Left ventricle myocardium inferior (tissue), 1 donor: Measurements from ENCODE around the gene CHD1L. TPM values are rescaled to one million over a fixed set of nuclear protein-coding genes. Genes with fewer than 3 reads are reported as not detected.
"Not testable (repeated sequence)": the region's sequence is repeated elsewhere in the genome, so short reads cannot be mapped to it uniquely, and the experiment has no call there.

Experiments
- DNase-seq: peaks from one replicate; pipeline ENCODE4 v3.0.0-alpha.2; 2020
- H3K27ac ChIP-seq: fragments of 200-600 bp; replicated peaks from 2 replicates; pipeline ENCODE4 v1.8.0; 2021
- H3K27me3 ChIP-seq: fragments of 200-600 bp; 2 replicates; pipeline ENCODE4 v1.8.0; 2021; ENCODE audit warnings: low read depth
- H3K36me3 ChIP-seq: fragments of 200-600 bp; 2 replicates; pipeline ENCODE4 v1.8.0; 2021
- H3K4me1 ChIP-seq: fragments of 200-600 bp; 2 replicates; pipeline ENCODE4 v1.8.0; 2021
- H3K4me3 ChIP-seq: fragments of 200-600 bp; 2 replicates; pipeline ENCODE4 v1.8.0; 2021; ENCODE audit warnings: mild to moderate bottlenecking, moderate library complexity
- H3K9me3 ChIP-seq: fragments of 200-600 bp; replicated peaks from 2 replicates; pipeline ENCODE4 v1.8.0; 2021
- intact Hi-C: fragments of 100-400 bp; cut with micrococcal nuclease; formaldehyde crosslinking; loops from one replicate; pipeline ENCODE4 v1.11.0; 2022
- long read RNA-seq: library from polyadenylated mRNA; unstranded; transcript quantifications from one replicate; pipeline ENCODE4 v2.0.0, GENCODE V29; 2021
- total RNA-seq: library from RNA; stranded (reverse); fragmentation: NEBNext Ultra II Directional; extraction: Animal tissue kit (Norgen Biotek cat#: 25700); gene quantifications from one replicate; pipeline ENCODE4 v1.2.1, GENCODE V29; 2021
- TF ChIP-seq, protein P1 (sequence below): fragments of 200-600 bp; IDR thresholded peaks from 2 replicates; pipeline ENCODE4 v1.8.0; 2021; ENCODE audit warnings: antibody characterized with exemption, mild to moderate bottlenecking, borderline replicate concordance
- donor health status: DM: no; HTN: yes; CAD: no; lungs with severe emphysema.

Gene CHD1L
- total RNA-seq: 7.6 TPM
- long read RNA-seq, transcript CHD1L-202 (23 exons, 2,967 nt): major isoform, 16 of 34 reads
- long read RNA-seq, partial matches to known transcripts: 2 of 34 reads
- long read RNA-seq, other reads (novel, unspliced or antisense): 13 of 34 reads

GRCh38 chr1:147242449-147243227 is at the start of gene CHD1L:
TSS of gene CHD1L (plus strand) at chr1:147242684. CDS start at chr1:147242704, 20 bp downstream.
- peak within 1 kb of the TSS; percentile 98 for H3K4me3 ChIP-seq
- intact Hi-C loops: loop anchor here (5.0 kb wide), 1 partner anchor 65 kb away; no protein-coding TSS in a partner anchor
- H3K27me3 ChIP-seq: no peaks in the 10 kb centered on the region
- TF ChIP-seq, protein P1, sequence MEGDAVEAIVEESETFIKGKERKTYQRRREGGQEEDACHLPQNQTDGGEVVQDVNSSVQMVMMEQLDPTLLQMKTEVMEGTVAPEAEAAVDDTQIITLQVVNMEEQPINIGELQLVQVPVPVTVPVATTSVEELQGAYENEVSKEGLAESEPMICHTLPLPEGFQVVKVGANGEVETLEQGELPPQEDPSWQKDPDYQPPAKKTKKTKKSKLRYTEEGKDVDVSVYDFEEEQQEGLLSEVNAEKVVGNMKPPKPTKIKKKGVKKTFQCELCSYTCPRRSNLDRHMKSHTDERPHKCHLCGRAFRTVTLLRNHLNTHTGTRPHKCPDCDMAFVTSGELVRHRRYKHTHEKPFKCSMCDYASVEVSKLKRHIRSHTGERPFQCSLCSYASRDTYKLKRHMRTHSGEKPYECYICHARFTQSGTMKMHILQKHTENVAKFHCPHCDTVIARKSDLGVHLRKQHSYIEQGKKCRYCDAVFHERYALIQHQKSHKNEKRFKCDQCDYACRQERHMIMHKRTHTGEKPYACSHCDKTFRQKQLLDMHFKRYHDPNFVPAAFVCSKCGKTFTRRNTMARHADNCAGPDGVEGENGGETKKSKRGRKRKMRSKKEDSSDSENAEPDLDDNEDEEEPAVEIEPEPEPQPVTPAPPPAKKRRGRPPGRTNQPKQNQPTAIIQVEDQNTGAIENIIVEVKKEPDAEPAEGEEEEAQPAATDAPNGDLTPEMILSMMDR: peak; percentile 80
- DNase-seq: peak; percentile 96
- peak within 1 kb of the TSS; percentile 96 for H3K27ac ChIP-seq
- no peaks in the 10 kb centered on the region for H3K36me3 ChIP-seq
- peaks cover 29% of the 10 kb centered on the region for H3K4me1 ChIP-seq
- no peaks in the 10 kb centered on the region for H3K9me3 ChIP-seq

DNA sequence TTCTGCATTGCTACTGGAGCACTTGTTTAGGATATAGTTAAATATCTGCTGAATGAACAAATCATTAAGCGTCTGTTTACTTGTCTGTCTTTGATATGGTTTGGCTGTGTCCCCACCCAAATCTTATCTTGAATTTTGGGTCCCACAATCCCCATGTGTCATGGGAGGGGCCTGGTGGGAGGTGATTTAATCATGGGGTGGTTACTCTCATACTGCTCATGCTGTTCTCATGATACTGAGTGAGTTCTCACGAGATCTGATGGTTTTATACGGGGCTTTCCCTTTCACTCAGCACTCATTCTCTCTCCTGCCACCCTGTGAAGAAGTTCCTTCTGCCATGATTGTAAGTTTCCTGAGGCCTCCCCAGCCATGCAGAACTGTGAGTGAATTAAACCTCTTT is 45.2 kb upstream of the CHD1L start:
- intact Hi-C loops, H3K4me3 ChIP-seq, H3K9me3 ChIP-seq, H3K27me3 ChIP-seq, H3K4me1 ChIP-seq, DNase-seq, H3K36me3 ChIP-seq, H3K27ac ChIP-seq: not testable (repeated sequence)

GRCh38 chr1:147201276-147201675 is 41.2 kb upstream of the CHD1L start:
- Histone ChIP-seq H3K4me1 (no peaks in the 10 kb centered on the region), H3K4me3 (no peak overlapping the region), H3K27ac (no peak overlapping the region), H3K9me3 (no peaks in the 10 kb centered on the region), H3K36me3 (peaks cover 12% of the 10 kb centered on the region), H3K27me3 (no peaks in the 10 kb centered on the region)
- no peak for DNase-seq
- TF ChIP-seq, protein P1: no peak
- intact Hi-C loops: no loop called here

DNA sequence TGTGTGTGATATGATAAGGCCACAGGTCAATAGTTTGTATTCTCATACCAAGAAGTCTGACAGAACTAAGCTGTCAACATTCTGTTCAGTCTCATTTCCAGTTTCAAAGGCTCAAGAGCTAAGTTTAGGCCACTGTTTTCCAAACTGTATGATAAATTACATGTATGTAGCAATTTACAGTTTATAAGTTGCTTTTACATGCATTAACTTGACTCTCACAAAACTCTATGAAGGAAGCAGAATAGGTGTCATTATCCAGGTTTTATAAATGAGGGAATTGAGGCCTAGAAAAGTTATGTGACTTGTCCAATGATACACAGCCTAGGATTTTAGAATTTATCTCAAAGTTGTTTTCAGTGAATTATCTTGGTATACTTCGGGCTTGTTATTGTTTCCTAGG is 40.7 kb upstream of the CHD1L start:
- intact Hi-C loops: no loop called here

GRCh38 chr1:147202576-147202975 is 39.9 kb upstream of the CHD1L start:
- intact Hi-C loops: no loop called here
- H3K27me3 ChIP-seq: no peaks in the 10 kb centered on the region
- TF ChIP-seq, protein P1: no peak
- DNase-seq: no peak
- no peak overlapping the region for H3K4me3 ChIP-seq
- H3K27ac ChIP-seq: no peak overlapping the region
- H3K9me3 ChIP-seq: no peaks in the 10 kb centered on the region
- H3K36me3 ChIP-seq: peaks cover 12% of the 10 kb centered on the region
- no peaks in the 10 kb centered on the region for H3K4me1 ChIP-seq

More for the DNA sequence above, 40.7 kb upstream of the CHD1L start:
- Histone ChIP-seq H3K36me3 (peaks cover 12% of the 10 kb centered on the region), H3K4me3 (no peak overlapping the region), H3K27ac (no peak overlapping the region), H3K27me3 (no peaks in the 10 kb centered on the region), H3K4me1 (no peaks in the 10 kb centered on the region), H3K9me3 (no peaks in the 10 kb centered on the region)
- DNase-seq: no peak
- TF ChIP-seq, protein P1: no peak

DNA sequence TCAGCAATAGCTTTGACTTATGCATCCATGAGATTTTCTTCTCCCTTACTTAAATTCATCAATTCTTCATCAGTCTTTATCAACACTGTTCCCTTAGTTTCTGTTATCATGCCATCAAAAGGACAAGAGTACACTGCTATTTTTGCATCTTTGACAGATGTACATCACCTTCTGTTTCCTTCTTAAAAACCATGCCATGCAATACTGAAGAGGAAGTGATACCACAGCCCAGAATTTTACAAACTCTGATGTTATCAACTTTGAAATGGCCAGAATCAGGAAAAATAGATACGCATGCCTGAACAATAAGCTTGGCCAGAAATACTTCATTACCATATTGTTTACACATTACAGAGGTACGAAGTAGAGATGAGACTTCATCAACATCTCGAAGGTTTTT is 38.4 kb upstream of the CHD1L start:
- H3K27ac ChIP-seq: no peak overlapping the region
- no peaks in the 10 kb centered on the region for H3K9me3 ChIP-seq
- no peak overlapping the region for H3K4me3 ChIP-seq
- TF ChIP-seq, protein P1: no peak
- intact Hi-C loops: no loop called here
- H3K36me3 ChIP-seq: peaks cover 18% of the 10 kb centered on the region
- no peak for DNase-seq
- H3K27me3 ChIP-seq: no peaks in the 10 kb centered on the region
- H3K4me1 ChIP-seq: no peaks in the 10 kb centered on the region
